ENCODE measurements around the gene HS6ST2. TPM values are rescaled to one million over a fixed set of nuclear protein-coding genes. Genes with fewer than 3 reads are reported as not detected.
A peak's percentile ranks its signal among the peaks of the same experiment; 100 is the strongest.

Gene HS6ST2
- total RNA-seq, 2 donors from 2014 or later = 0.70 to 0.87 TPM

GRCh38 chrX:132714913-132715312, 243.5 kb downstream of the HS6ST2 start:
- no peak for DNase-seq
- intact Hi-C loops (cut with DNase I, micrococcal nuclease) = no loop called here
- no peak for ATAC-seq

- ATAC-seq = no peak
- intact Hi-C loops (cut with DNase I, micrococcal nuclease) = no loop called here
Observed at GRCh38 chrX:132712350-132712749, 246.1 kb downstream of the HS6ST2 start.

GRCh38 chrX:132710656-132711155, 247.7 kb downstream of the HS6ST2 start:
- intact Hi-C loops (cut with DNase I, micrococcal nuclease) = no loop called here
- DNase-seq (no peak), ATAC-seq (no peak)

More at GRCh38 chrX:132712350-132712749, 246.1 kb downstream of the HS6ST2 start:
- DNase-seq = no peak

GRCh38 chrX:132708529-132708928, 249.9 kb downstream of the HS6ST2 start:
- intact Hi-C loops (cut with DNase I, micrococcal nuclease) = no loop called here
- DNase-seq = no peak
- ATAC-seq = no peak

- intact Hi-C loops (cut with DNase I, micrococcal nuclease) = no loop called here
- ATAC-seq (no peak), DNase-seq (no peak)
Observed at GRCh38 chrX:132704769-132705168, 253.7 kb downstream of the HS6ST2 start.

- DNase-seq (no peak), ATAC-seq (no peak)
- intact Hi-C loops (cut with DNase I, micrococcal nuclease) = no loop called here
Observed at GRCh38 chrX:132694382-132694781, 264.0 kb downstream of the HS6ST2 start.

- ATAC-seq = no peak
Observed at GRCh38 chrX:132692526-132692925, 265.9 kb downstream of the HS6ST2 start.

GRCh38 chrX:132692066-132692465, 266.4 kb downstream of the HS6ST2 start:
- no peak for ATAC-seq

More at GRCh38 chrX:132692526-132692925, 265.9 kb downstream of the HS6ST2 start:
- intact Hi-C loops (cut with DNase I, micrococcal nuclease) = no loop called here
- DNase-seq = no peak

GRCh38 chrX:132689612-132690563, 268.5 kb downstream of the HS6ST2 start:
- ATAC-seq = no peak

More at GRCh38 chrX:132692066-132692465, 266.4 kb downstream of the HS6ST2 start:
- intact Hi-C loops (cut with DNase I, micrococcal nuclease) = no loop called here
- DNase-seq = no peak

GRCh38 chrX:132685276-132685675, 273.2 kb downstream of the HS6ST2 start:
- no peak for ATAC-seq
- intact Hi-C loops (cut with DNase I, micrococcal nuclease) = no loop called here
- no peak for DNase-seq

More at GRCh38 chrX:132689612-132690563, 268.5 kb downstream of the HS6ST2 start:
- intact Hi-C loops (cut with DNase I, micrococcal nuclease) = no loop called here
- DNase-seq = no peak

- intact Hi-C loops (cut with DNase I, micrococcal nuclease) = no loop called here
- DNase-seq = no peak
- ATAC-seq = no peak
Observed at GRCh38 chrX:132677233-132677716, 281.2 kb downstream of the HS6ST2 start.

GRCh38 chrX:132676561-132677186, 281.8 kb downstream of the HS6ST2 start:
- DNase-seq (no peak), ATAC-seq (no peak)
- intact Hi-C loops (cut with DNase I, micrococcal nuclease) = no loop called here

GRCh38 chrX:132676102-132676501, 282.3 kb downstream of the HS6ST2 start:
- ATAC-seq = no peak
- intact Hi-C loops (cut with DNase I, micrococcal nuclease) = no loop called here

GRCh38 chrX:132673331-132673730, 285.1 kb downstream of the HS6ST2 start:
- intact Hi-C loops (cut with DNase I, micrococcal nuclease) = no loop called here
- DNase-seq = no peak
- ATAC-seq = no peak

More at GRCh38 chrX:132676102-132676501, 282.3 kb downstream of the HS6ST2 start:
- no peak for DNase-seq

GRCh38 chrX:132671229-132671641, 287.2 kb downstream of the HS6ST2 start:
- ATAC-seq (no peak), DNase-seq (no peak)
- intact Hi-C loops (cut with DNase I, micrococcal nuclease) = no loop called here

- intact Hi-C loops (cut with DNase I, micrococcal nuclease) = no loop called here
- ATAC-seq (no peak), DNase-seq (no peak)
Observed at GRCh38 chrX:132669142-132669541, 289.3 kb downstream of the HS6ST2 start.

- DNase-seq = no peak
- intact Hi-C loops (cut with DNase I, micrococcal nuclease) = no loop called here
- no peak for ATAC-seq
Observed at GRCh38 chrX:132668178-132668577, 290.3 kb downstream of the HS6ST2 start.

- DNase-seq (no peak), ATAC-seq (no peak)
- intact Hi-C loops (cut with DNase I, micrococcal nuclease) = no loop called here
Observed at GRCh38 chrX:132665676-132666075, 292.8 kb downstream of the HS6ST2 start.

- ATAC-seq (no peak), DNase-seq (no peak)
- intact Hi-C loops (cut with DNase I, micrococcal nuclease) = no loop called here
Observed at GRCh38 chrX:132664273-132664672, 294.2 kb downstream of the HS6ST2 start.

GRCh38 chrX:132662844-132663243, 295.6 kb downstream of the HS6ST2 start:
- intact Hi-C loops (cut with DNase I, micrococcal nuclease) = no loop called here
- no peak for DNase-seq
- peak; percentile 83 for ATAC-seq
